Loucy (cell line): Measurements from ENCODE around the gene MYNN.

Source experiments
- CTCF ChIP-seq: fragments of 200-600 bp; sonication (generic); conservative IDR thresholded peaks from 2 replicates; pipeline ENCODE4 v1.5.1; 2014; ENCODE audit warnings: mild to moderate bottlenecking, antibody characterized with exemption, low read length
- EZH2phosphoT487 ChIP-seq: fragments of 200-600 bp; IDR thresholded peaks from 2 replicates; pipeline ENCODE4 v1.6.1; 2018; ENCODE audit warnings: antibody characterized with exemption, mild to moderate bottlenecking, moderate library complexity, borderline replicate concordance

GRCh38 chr3:169815590-169816150 lies 42.5 kb downstream of the MYNN start:
- TF ChIP-seq CTCF (no peak), EZH2phosphoT487 (no peak)
